Stimulated activated memory B cell treated with anti-CD40 and anti-IgM and Interleukin-4, amounts not matched to agents 10 μg/mL and 1 μg/mL and 100 μg/mL, for 72 hours (primary cell): ENCODE results near the gene CEP89.
"Not testable (repeated sequence)": the region's sequence is repeated elsewhere in the genome, so short reads cannot be mapped to it uniquely, and the experiment has no call there.

Source experiments
- ATAC-seq: fragments of 150-1000 bp; cut with Tn5 transposase; 2 replicates; pipeline ENCODE4 v1.10.0; 2021
- H3K27ac Mint-ChIP-seq: one replicate; pipeline ENCODE4 v1.8.0; 2022; ENCODE audit warnings: mild to moderate bottlenecking, mixed read lengths
- H3K27me3 Mint-ChIP-seq: one replicate; pipeline ENCODE4 v1.8.0; 2022; ENCODE audit warnings: mixed read lengths
- H3K36me3 Mint-ChIP-seq: one replicate; pipeline ENCODE4 v1.8.0; 2022; ENCODE audit warnings: mixed read lengths
- H3K4me1 Mint-ChIP-seq: one replicate; pipeline ENCODE4 v1.8.0; 2022; ENCODE audit warnings: mixed read lengths
- H3K4me3 Mint-ChIP-seq: one replicate; pipeline ENCODE4 v1.8.0; 2022; ENCODE audit warnings: mild to moderate bottlenecking, moderate library complexity, mixed read lengths
- H3K9me3 Mint-ChIP-seq: one replicate; pipeline ENCODE4 v1.8.0; 2022; ENCODE audit warnings: mixed read lengths

Gene CEP89

GRCh38 chr19:32979807-32980206, 8.0 kb upstream of the CEP89 start:
- H3K27ac Mint-ChIP-seq, ATAC-seq, H3K9me3 Mint-ChIP-seq, H3K4me3 Mint-ChIP-seq, H3K4me1 Mint-ChIP-seq, H3K27me3 Mint-ChIP-seq: not testable (repeated sequence)
- peaks cover 12% of the 10 kb centered on the region for H3K36me3 Mint-ChIP-seq

- not testable (repeated sequence) for H3K27me3 Mint-ChIP-seq, H3K27ac Mint-ChIP-seq, H3K4me3 Mint-ChIP-seq, H3K9me3 Mint-ChIP-seq, ATAC-seq, H3K4me1 Mint-ChIP-seq
- peaks cover 12% of the 10 kb centered on the region for H3K36me3 Mint-ChIP-seq
Observed at GRCh38 chr19:32977813-32978212, 6.1 kb upstream of the CEP89 start.

GRCh38 chr19:32977280-32977679, 5.5 kb upstream of the CEP89 start:
- no peaks in the 10 kb centered on the region for H3K9me3 Mint-ChIP-seq
- peaks cover 12% of the 10 kb centered on the region for H3K36me3 Mint-ChIP-seq
- no peaks in the 10 kb centered on the region for H3K4me1 Mint-ChIP-seq
- no peak for ATAC-seq
- H3K27me3 Mint-ChIP-seq = no peaks in the 10 kb centered on the region
- no peak overlapping the region for H3K4me3 Mint-ChIP-seq
- H3K27ac Mint-ChIP-seq = no peak overlapping the region

- H3K27ac Mint-ChIP-seq = no peak overlapping the region
- no peak overlapping the region for H3K4me3 Mint-ChIP-seq
- no peak for ATAC-seq
- peaks cover 12% of the 10 kb centered on the region for H3K36me3 Mint-ChIP-seq
- H3K4me1 Mint-ChIP-seq = peaks cover 1% of the 10 kb centered on the region
- H3K9me3 Mint-ChIP-seq = no peaks in the 10 kb centered on the region
- H3K27me3 Mint-ChIP-seq = no peaks in the 10 kb centered on the region
Observed at GRCh38 chr19:32976223-32976805, 4.6 kb upstream of the CEP89 start.

GRCh38 chr19:32971012-32971595, 654 bp downstream of the CEP89 start:
- Mint-ChIP-seq H3K36me3 (peaks cover 36% of the 10 kb centered on the region), H3K27ac (peak overlapping the region; percentile 82), H3K4me1 (peaks cover 15% of the 10 kb centered on the region), H3K27me3 (no peaks in the 10 kb centered on the region), H3K9me3 (no peaks in the 10 kb centered on the region), H3K4me3 (peak overlapping the region; percentile 98)
- no peak for ATAC-seq

GRCh38 chr19:32969549-32969948, 2.2 kb downstream of the CEP89 start:
- peaks cover 15% of the 10 kb centered on the region for H3K4me1 Mint-ChIP-seq
- H3K9me3 Mint-ChIP-seq = no peaks in the 10 kb centered on the region
- no peak for ATAC-seq
- peaks cover 37% of the 10 kb centered on the region for H3K36me3 Mint-ChIP-seq
- H3K4me3 Mint-ChIP-seq = no peak overlapping the region
- no peaks in the 10 kb centered on the region for H3K27me3 Mint-ChIP-seq
- H3K27ac Mint-ChIP-seq = no peak overlapping the region

GRCh38 chr19:32966750-32967149, 5.0 kb downstream of the CEP89 start:
- H3K4me3 Mint-ChIP-seq = no peak overlapping the region
- peaks cover 15% of the 10 kb centered on the region for H3K4me1 Mint-ChIP-seq
- peaks cover 61% of the 10 kb centered on the region for H3K36me3 Mint-ChIP-seq
- no peak overlapping the region for H3K27ac Mint-ChIP-seq
- no peaks in the 10 kb centered on the region for H3K27me3 Mint-ChIP-seq
- no peaks in the 10 kb centered on the region for H3K9me3 Mint-ChIP-seq
- no peak for ATAC-seq

- no peak for ATAC-seq
- H3K4me1 Mint-ChIP-seq = no peaks in the 10 kb centered on the region
- no peak overlapping the region for H3K4me3 Mint-ChIP-seq
- H3K9me3 Mint-ChIP-seq = peaks cover 6% of the 10 kb centered on the region
- H3K27me3 Mint-ChIP-seq = no peaks in the 10 kb centered on the region
- peaks cover 77% of the 10 kb centered on the region for H3K36me3 Mint-ChIP-seq
- H3K27ac Mint-ChIP-seq = no peak overlapping the region
Observed at GRCh38 chr19:32945260-32945659, 26.5 kb downstream of the CEP89 start.

GRCh38 chr19:32941273-32941672, 30.5 kb downstream of the CEP89 start:
- H3K4me3 Mint-ChIP-seq, H3K27me3 Mint-ChIP-seq, H3K27ac Mint-ChIP-seq, ATAC-seq, H3K9me3 Mint-ChIP-seq, H3K4me1 Mint-ChIP-seq: not testable (repeated sequence)
- peaks cover 66% of the 10 kb centered on the region for H3K36me3 Mint-ChIP-seq

- H3K4me1 Mint-ChIP-seq = no peaks in the 10 kb centered on the region
- no peak overlapping the region for H3K4me3 Mint-ChIP-seq
- peaks cover 66% of the 10 kb centered on the region for H3K36me3 Mint-ChIP-seq
Observed at GRCh38 chr19:32936065-32936464, 35.7 kb downstream of the CEP89 start.

GRCh38 chr19:32935629-32936028, 36.1 kb downstream of the CEP89 start:
- no peak overlapping the region for H3K27ac Mint-ChIP-seq
- no peaks in the 10 kb centered on the region for H3K4me1 Mint-ChIP-seq
- H3K36me3 Mint-ChIP-seq = peaks cover 69% of the 10 kb centered on the region
- no peaks in the 10 kb centered on the region for H3K27me3 Mint-ChIP-seq
- peaks cover 2% of the 10 kb centered on the region for H3K9me3 Mint-ChIP-seq
- ATAC-seq = no peak
- H3K4me3 Mint-ChIP-seq = no peak overlapping the region

More at GRCh38 chr19:32936065-32936464, 35.7 kb downstream of the CEP89 start:
- peaks cover 2% of the 10 kb centered on the region for H3K9me3 Mint-ChIP-seq
- no peaks in the 10 kb centered on the region for H3K27me3 Mint-ChIP-seq
- no peak for ATAC-seq
- H3K27ac Mint-ChIP-seq = no peak overlapping the region

- Mint-ChIP-seq H3K4me3 (no peak overlapping the region), H3K27ac (no peak overlapping the region), H3K4me1 (no peaks in the 10 kb centered on the region), H3K9me3 (peaks cover 4% of the 10 kb centered on the region), H3K36me3 (peaks cover 80% of the 10 kb centered on the region), H3K27me3 (no peaks in the 10 kb centered on the region)
- no peak for ATAC-seq
Observed at GRCh38 chr19:32933571-32933970, 38.2 kb downstream of the CEP89 start.

GRCh38 chr19:32930567-32930966, 41.2 kb downstream of the CEP89 start:
- Mint-ChIP-seq H3K27ac (no peak overlapping the region), H3K9me3 (peaks cover 13% of the 10 kb centered on the region), H3K4me3 (no peak overlapping the region), H3K4me1 (no peaks in the 10 kb centered on the region), H3K36me3 (peaks cover 81% of the 10 kb centered on the region), H3K27me3 (no peaks in the 10 kb centered on the region)
- ATAC-seq = no peak

- Mint-ChIP-seq H3K4me3 (no peak overlapping the region), H3K9me3 (peaks cover 13% of the 10 kb centered on the region), H3K27me3 (no peaks in the 10 kb centered on the region), H3K36me3 (peaks cover 80% of the 10 kb centered on the region), H3K27ac (no peak overlapping the region), H3K4me1 (no peaks in the 10 kb centered on the region)
- ATAC-seq = no peak
Observed at GRCh38 chr19:32928806-32929205, 43.0 kb downstream of the CEP89 start.

GRCh38 chr19:32924200-32924599, 47.6 kb downstream of the CEP89 start:
- ATAC-seq = no peak
- peaks cover 10% of the 10 kb centered on the region for H3K9me3 Mint-ChIP-seq
- H3K36me3 Mint-ChIP-seq = peaks cover 70% of the 10 kb centered on the region
- no peak overlapping the region for H3K27ac Mint-ChIP-seq
- H3K27me3 Mint-ChIP-seq = no peaks in the 10 kb centered on the region
- H3K4me1 Mint-ChIP-seq = no peaks in the 10 kb centered on the region
- H3K4me3 Mint-ChIP-seq = no peak overlapping the region

GRCh38 chr19:32921624-32922023, 50.1 kb downstream of the CEP89 start:
- Mint-ChIP-seq H3K4me1 (no peaks in the 10 kb centered on the region), H3K27me3 (no peaks in the 10 kb centered on the region), H3K27ac (no peak overlapping the region), H3K4me3 (no peak overlapping the region), H3K36me3 (peaks cover 58% of the 10 kb centered on the region), H3K9me3 (no peaks in the 10 kb centered on the region)
- no peak for ATAC-seq
